H1 (cell line): ENCODE measurements around the gene KSR2. TPM values are rescaled to one million over a fixed set of nuclear protein-coding genes. Genes with fewer than 3 reads are reported as not detected.

ENCODE experiments used
- CTCF ChIA-PET: fragments of 300-600 bp; sonication (Branson Sonifier 250); formaldehyde crosslinking; loops from one replicate; lab custom pipeline; 2021; ENCODE audit not compliant: partially characterized antibody; lab: Charles Lee
- POLR2A ChIA-PET: fragments of 300-600 bp; sonication (Branson Sonifier 250); formaldehyde crosslinking; loops from one replicate; lab custom pipeline; 2021; ENCODE audit warnings: inconsistent platforms; ENCODE audit not compliant: partially characterized antibody; lab: Charles Lee
- DNase-seq, 2 experiments: peaks; one replicate each; pipeline versions ENCODE4 v3.0.0 to v3.0.0-alpha.2; 2010 to 2022; ENCODE audit warnings: low spot score in 2 of 2, low read depth in 1 of 2, mixed read lengths in 1 of 2
- FAIRE-seq: peaks from 2 replicates; lab custom pipeline; 2011; peaks lifted over from hg19 to GRCh38; lab: Jason Lieb, UNC
- H2AFZ ChIP-seq: 2 replicates; pipeline ENCODE4 v1.8.1; 2012; ENCODE audit warnings: low read length, inconsistent platforms
- H2AK5ac ChIP-seq: 2 replicates; pipeline ENCODE4 v1.6.1; 2013; ENCODE audit warnings: low read depth, low read length
- H2BK120ac ChIP-seq: replicated peaks from 2 replicates; pipeline ENCODE3; 2013; ENCODE audit warnings: low read depth, low read length, inconsistent platforms
- H2BK12ac ChIP-seq: 2 replicates; pipeline ENCODE4 v1.6.1; 2013; ENCODE audit warnings: low read depth, low read length
- H2BK15ac ChIP-seq: 2 replicates; pipeline ENCODE4 v1.6.1; 2013; ENCODE audit warnings: low read length
- H2BK20ac ChIP-seq: 2 replicates; pipeline ENCODE4 v1.6.1; 2013; ENCODE audit warnings: low read length
- H2BK5ac ChIP-seq: 2 replicates; pipeline ENCODE4 v1.6.1; 2013; ENCODE audit warnings: low read depth, low read length
- H3K14ac ChIP-seq: 2 replicates; pipeline ENCODE4 v1.6.1; 2013; ENCODE audit warnings: inconsistent platforms; ENCODE audit not compliant: insufficient read length
- H3K18ac ChIP-seq: 2 replicates; pipeline ENCODE4 v1.6.1; 2013; ENCODE audit warnings: low read length; ENCODE audit errors: extremely low read depth
- H3K23ac ChIP-seq: 2 replicates; pipeline ENCODE4 v1.6.1; 2013; ENCODE audit warnings: inconsistent platforms; ENCODE audit not compliant: insufficient read length
- H3K23me2 ChIP-seq: 2 replicates; pipeline ENCODE4 v1.6.1; 2013; ENCODE audit warnings: low read depth, low read length
- H3K27ac ChIP-seq: 2 replicates; pipeline ENCODE4 v1.6.1; 2011; ENCODE audit warnings: low read depth, low read length, inconsistent platforms
- H3K27me3 ChIP-seq, 4 experiments: replicated peaks in 1 of 4; 1 replicate in 1 of 4; 2 replicates in 3 of 4; pipeline versions ENCODE4 v1.6.1 to v1.8.1; 2011 to 2013; ENCODE audit warnings: low read length in 3 of 4, mild to moderate bottlenecking in 3 of 4, inconsistent platforms in 2 of 4, mixed read lengths in 2 of 4, moderate library complexity in 1 of 4; ENCODE audit not compliant: control insufficient read depth in 3 of 4, insufficient read depth in 3 of 4; ENCODE audit errors: extremely low read depth in 1 of 4
- H3K36me3 ChIP-seq, 4 experiments: 2 replicates each; pipeline versions ENCODE4 v1.6.1 to v1.8.1; 2011 to 2013; ENCODE audit warnings: mild to moderate bottlenecking in 4 of 4, low read length in 3 of 4, moderate library complexity in 2 of 4, control low read depth in 1 of 4, inconsistent platforms in 1 of 4; ENCODE audit not compliant: insufficient read depth in 4 of 4, control insufficient read depth in 2 of 4
- H3K4ac ChIP-seq: replicated peaks from 2 replicates; pipeline ENCODE3; 2013; ENCODE audit warnings: low read length, low read depth, mixed read lengths, inconsistent platforms; ENCODE audit not compliant: insufficient read length
- H3K4me1 ChIP-seq, 4 experiments: replicated peaks in 1 of 4; 1 replicate in 1 of 4; 2 replicates in 3 of 4; pipeline versions ENCODE4 v1.6.1 to v1.8.1; 2011 to 2013; ENCODE audit warnings: low read length in 3 of 4, inconsistent platforms in 2 of 4, mixed read lengths in 1 of 4; ENCODE audit not compliant: insufficient read depth in 4 of 4, control insufficient read depth in 3 of 4
- H3K4me2 ChIP-seq, 2 experiments: 2 replicates each; pipeline versions ENCODE4 v1.6.1 to v1.8.1; 2011 to 2013; ENCODE audit warnings: low read depth in 2 of 2, low read length in 2 of 2, control low read depth in 1 of 2, inconsistent platforms in 1 of 2, mild to moderate bottlenecking in 1 of 2; ENCODE audit not compliant: insufficient read depth in 1 of 2
- H3K4me3 ChIP-seq, 4 experiments: fragments of 200-600, 300-600 bp in 1 of 4; sonication (generic), shearing (Covaris generic), sonication (Bioruptor Twin) in 1 of 4; 2 replicates each; pipeline versions ENCODE4 v1.5.1 to v1.8.1; 2011 to 2016; ENCODE audit warnings: low read length in 4 of 4, low read depth in 3 of 4, control low read depth in 2 of 4, inconsistent platforms in 2 of 4, mild to moderate bottlenecking in 2 of 4, mixed read lengths in 1 of 4, moderate library complexity in 1 of 4; ENCODE audit not compliant: insufficient read depth in 2 of 4; ENCODE audit errors: extremely low read depth in 1 of 4
- H3K56ac ChIP-seq: replicated peaks from 2 replicates; pipeline ENCODE3; 2013; ENCODE audit warnings: low read depth, mild to moderate bottlenecking, mixed read lengths, low read length, inconsistent platforms; ENCODE audit not compliant: insufficient read length
- H3K79me1 ChIP-seq: 2 replicates; pipeline ENCODE4 v1.6.1; 2013; ENCODE audit warnings: low read depth, low read length, control low read depth
- H3K79me2 ChIP-seq, 2 experiments: 2 replicates each; pipeline versions ENCODE4 v1.6.1 to v1.8.1; 2012 to 2013; ENCODE audit warnings: low read length in 2 of 2, mild to moderate bottlenecking in 2 of 2, inconsistent platforms in 1 of 2; ENCODE audit not compliant: insufficient read depth in 2 of 2, control insufficient read depth in 1 of 2
- H3K9ac ChIP-seq, 4 experiments: replicated peaks in 1 of 4; 1 replicate in 1 of 4; 2 replicates in 3 of 4; pipeline versions ENCODE4 v1.6.1 to v1.8.1; 2011 to 2013; ENCODE audit warnings: low read depth in 3 of 4, low read length in 3 of 4, control low read depth in 2 of 4, mild to moderate bottlenecking in 2 of 4, moderate library complexity in 2 of 4, inconsistent platforms in 1 of 4; ENCODE audit errors: extremely low read depth in 1 of 4
- H3K9me3 ChIP-seq, 2 experiments: 2 replicates each; pipeline versions ENCODE4 v1.6.1 to v1.8.1; 2012 to 2013; ENCODE audit warnings: mild to moderate bottlenecking in 2 of 2, moderate library complexity in 2 of 2, control low read depth in 1 of 2, inconsistent platforms in 1 of 2, low read depth in 1 of 2, low read length in 1 of 2, mixed read lengths in 1 of 2; ENCODE audit not compliant: insufficient read depth in 2 of 2
- H4K20me1 ChIP-seq, 2 experiments: replicated peaks in 1 of 2; 2 replicates each; pipeline versions ENCODE3 to v1.8.1; 2011 to 2013; ENCODE audit warnings: inconsistent platforms in 2 of 2, low read length in 2 of 2, mild to moderate bottlenecking in 1 of 2; ENCODE audit not compliant: insufficient read depth in 2 of 2, control insufficient read depth in 1 of 2
- H4K5ac ChIP-seq: 2 replicates; pipeline ENCODE4 v1.6.1; 2013; ENCODE audit warnings: low read length, low read depth, mixed read lengths, inconsistent platforms; ENCODE audit not compliant: insufficient read length
- H4K8ac ChIP-seq: 2 replicates; pipeline ENCODE4 v1.8.0; 2013; ENCODE audit warnings: mild to moderate bottlenecking, moderate library complexity, low read length, inconsistent platforms; ENCODE audit not compliant: insufficient read depth; ENCODE audit errors: extremely low read depth
- H4K91ac ChIP-seq: replicated peaks from 2 replicates; pipeline ENCODE3; 2013; ENCODE audit warnings: low read length, mixed read lengths, inconsistent platforms; ENCODE audit not compliant: insufficient read length
- ASH2L ChIP-seq: fragments of 200-600, 300-600 bp; sonication (generic); IDR thresholded peaks from one replicate; pipeline ENCODE4 v1.7.1; 2017; ENCODE audit warnings: low read length
- BACH1 ChIP-seq: IDR thresholded peaks from 2 replicates; pipeline ENCODE4 v1.6.1; 2012; ENCODE audit warnings: low read length, improper control_type of control experiment
- BRCA1 ChIP-seq: IDR thresholded peaks from 2 replicates; pipeline ENCODE4 v1.6.1; 2012; ENCODE audit warnings: low read depth, low read length, improper control_type of control experiment
- FOSL1 ChIP-seq: IDR thresholded peaks from 2 replicates; pipeline ENCODE4 v1.6.1; 2011; ENCODE audit warnings: mild to moderate bottlenecking, low read depth, low read length, moderate library complexity; ENCODE audit not compliant: insufficient read depth
- HDAC2 ChIP-seq, 2 experiments: fragments of 300-600 bp in 1 of 2; sonication (generic) in 1 of 2; IDR thresholded peaks; 2 replicates each; pipeline ENCODE4 v1.6.1; 2011 to 2012; ENCODE audit warnings: low read depth in 2 of 2, low read length in 2 of 2, mild to moderate bottlenecking in 2 of 2, moderate library complexity in 2 of 2, borderline replicate concordance in 1 of 2, inconsistent platforms in 1 of 2
- MAFK ChIP-seq: IDR thresholded peaks from 2 replicates; pipeline ENCODE4 v1.6.1; 2012; ENCODE audit warnings: low read depth, mild to moderate bottlenecking, improper control_type of control experiment, low read length
- POLR2A ChIP-seq, 2 experiments: IDR thresholded peaks; 1 replicate in 1 of 2; 2 replicates in 1 of 2; pipeline ENCODE4 v1.6.1; 2011; ENCODE audit warnings: low read depth in 2 of 2, low read length in 2 of 2, mild to moderate bottlenecking in 2 of 2; ENCODE audit errors: control extremely low read depth in 1 of 2
- RFX5 ChIP-seq: IDR thresholded peaks from 2 replicates; pipeline ENCODE4 v1.6.1; 2011; ENCODE audit warnings: low read depth, low read length, improper control_type of control experiment, borderline replicate concordance
- RXRA ChIP-seq: IDR thresholded peaks from 2 replicates; pipeline ENCODE4 v1.6.1; 2011; ENCODE audit warnings: low read depth, mild to moderate bottlenecking, low read length, moderate library complexity; ENCODE audit not compliant: insufficient read depth
- SUZ12 ChIP-seq: fragments of 200-600 bp; sonication (generic); IDR thresholded peaks from 2 replicates; pipeline ENCODE4 v1.6.1; 2012; ENCODE audit warnings: mild to moderate bottlenecking, inconsistent platforms, low read length, moderate library complexity, mixed read lengths
- TCF12 ChIP-seq: IDR thresholded peaks from 2 replicates; pipeline ENCODE4 v1.6.1; 2011; ENCODE audit warnings: low read depth, mild to moderate bottlenecking, low read length
- USF2 ChIP-seq: IDR thresholded peaks from 2 replicates; pipeline ENCODE4 v1.6.1; 2011; ENCODE audit warnings: low read length, improper control_type of control experiment
- polyA plus RNA-seq, 7 experiments: library from polyadenylated mRNA; depleted of rRNA in 3 of 7; stranded (reverse) in 5 of 7; unstranded in 2 of 7; fragments of >200 nt in 5 of 7; fragments of 200-250 nt in 2 of 7; gene quantifications; 1 replicate in 5 of 7; 2 replicates in 1 of 7; 4 replicates in 1 of 7; pipeline versions ENCODE4 v1.2.1 to v1.2.3, GENCODE V29; 2011 to 2013; ENCODE audit warnings: missing spikeins in 2 of 7, mixed read lengths in 2 of 7
- total RNA-seq: library from RNA; stranded (reverse); fragmentation: NEBNext Ultra II Directional; extraction: Animal tissue kit (Norgen Biotek cat#: 25700); gene quantifications from 2 replicates; pipeline ENCODE4 v1.2.1, GENCODE V29; 2021
- TF ChIP-seq, protein P1 (sequence below): IDR thresholded peaks from 2 replicates; pipeline ENCODE4 v1.6.1; 2012; ENCODE audit warnings: low read length, inconsistent platforms

The KSR2 gene
- total and polyA plus RNA-seq, 2 of the 8 experiments (the other 6 are each of a cell fraction or from before 2014, with no cell fraction given), result 0.74 to 2.2 TPM

DNA sequence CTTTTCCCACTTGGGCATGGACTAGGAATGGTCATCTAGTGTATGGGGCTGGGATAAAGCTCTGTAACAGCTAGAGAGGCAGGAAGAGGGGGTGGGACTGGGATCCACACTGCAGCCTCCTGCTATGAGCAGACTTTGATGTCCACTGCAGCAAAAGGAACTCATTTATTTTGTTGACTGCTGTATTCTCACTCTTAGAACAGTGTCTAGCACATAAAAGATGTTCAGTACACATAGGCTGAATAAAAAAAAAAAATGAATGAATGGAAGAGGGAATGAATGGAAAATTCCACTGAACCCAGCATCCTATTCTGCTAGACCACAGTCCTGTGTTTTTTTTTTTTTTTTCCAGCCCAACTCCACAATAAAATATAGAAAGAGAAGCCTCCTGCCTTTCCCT, 501.2 kb downstream of the KSR2 start:
- no peak overlapping the region for H2BK15ac ChIP-seq
- H3K9ac ChIP-seq, result no peak overlapping the region
- H3K4me1 ChIP-seq, result no peaks in the 10 kb centered on the region
- no peak overlapping the region for H2AFZ ChIP-seq
- no peaks in the 10 kb centered on the region; a peak in 1 of 8 replicates for H3K36me3 ChIP-seq
- no peak overlapping the region for H3K23ac ChIP-seq
- no peak for DNase-seq
- no peak overlapping the region for H3K56ac ChIP-seq
- ChIA-PET POLR2A (interaction anchor here (0.8 kb wide), 1 partner anchor 15 kb away, joined by 4 read pairs; no protein-coding TSS in a partner anchor), CTCF (interaction anchor here (1.0 to 3.7 kb wide), 11 partner anchors 10 to 369 kb away, joined by 3 to 23 read pairs (median 5); no protein-coding TSS in a partner anchor)
- no peak overlapping the region for H2AK5ac ChIP-seq
- no peak for FAIRE-seq
- no peak overlapping the region for H4K5ac ChIP-seq
- no peak overlapping the region for H3K4ac ChIP-seq
- H3K79me2 ChIP-seq, result no peaks in the 10 kb centered on the region
- no peak overlapping the region for H2BK5ac ChIP-seq
- H4K8ac ChIP-seq, result no peak overlapping the region
- no peak overlapping the region for H2BK120ac ChIP-seq
- H3K27ac ChIP-seq, result no peak overlapping the region
- H3K14ac ChIP-seq, result no peak overlapping the region
- no peak overlapping the region for H4K91ac ChIP-seq
- no peak overlapping the region for H3K4me2 ChIP-seq
- peaks cover 9% of the 10 kb centered on the region; the same call in 1 of the 2 replicates for H3K23me2 ChIP-seq
- H2BK12ac ChIP-seq, result no peak overlapping the region
- peaks cover 0 to 9% of the 10 kb centered on the region in 2 experiments; a peak in 3 of 4 replicates for H3K9me3 ChIP-seq
- H3K79me1 ChIP-seq, result no peaks in the 10 kb centered on the region
- H3K18ac ChIP-seq, result no peak overlapping the region
- H3K27me3 ChIP-seq, result no peaks in the 10 kb centered on the region
- no peaks in the 10 kb centered on the region for H4K20me1 ChIP-seq
- H2BK20ac ChIP-seq, result no peak overlapping the region
- no peak overlapping the region for H3K4me3 ChIP-seq
- no peak for TF ChIP-seq POLR2A (IDR thresholded peaks at IDR 0.05; ENCODE audit: control extremely low read depth in 1 of 2, low read depth in 2 of 2, low read length in 2 of 2)
- no peak for TF ChIP-seq SUZ12
- TF ChIP-seq ASH2L, result no peak
- TF ChIP-seq BRCA1, result no peak
- no peak for TF ChIP-seq USF2
- no peak for TF ChIP-seq BACH1
- no peak for TF ChIP-seq MAFK
- no peak for TF ChIP-seq HDAC2 (IDR thresholded peaks at IDR 0.05; ENCODE audit: borderline replicate concordance in 1 of 2, low read depth in 2 of 2, low read length in 2 of 2)
- TF ChIP-seq TCF12, result no peak
- TF ChIP-seq RFX5, result no peak
- TF ChIP-seq, protein P1, sequence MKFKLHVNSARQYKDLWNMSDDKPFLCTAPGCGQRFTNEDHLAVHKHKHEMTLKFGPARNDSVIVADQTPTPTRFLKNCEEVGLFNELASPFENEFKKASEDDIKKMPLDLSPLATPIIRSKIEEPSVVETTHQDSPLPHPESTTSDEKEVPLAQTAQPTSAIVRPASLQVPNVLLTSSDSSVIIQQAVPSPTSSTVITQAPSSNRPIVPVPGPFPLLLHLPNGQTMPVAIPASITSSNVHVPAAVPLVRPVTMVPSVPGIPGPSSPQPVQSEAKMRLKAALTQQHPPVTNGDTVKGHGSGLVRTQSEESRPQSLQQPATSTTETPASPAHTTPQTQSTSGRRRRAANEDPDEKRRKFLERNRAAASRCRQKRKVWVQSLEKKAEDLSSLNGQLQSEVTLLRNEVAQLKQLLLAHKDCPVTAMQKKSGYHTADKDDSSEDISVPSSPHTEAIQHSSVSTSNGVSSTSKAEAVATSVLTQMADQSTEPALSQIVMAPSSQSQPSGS, result no peak
- no peak for TF ChIP-seq FOSL1
- TF ChIP-seq RXRA, result no peak
